Left renal cortex interstitium (tissue), 4 donors: ENCODE data around the gene LHPP. TPM values are rescaled to one million over a fixed set of nuclear protein-coding genes. Genes with fewer than 3 reads are reported as not detected.
"Not testable (repeated sequence)": the region's sequence is repeated elsewhere in the genome, so short reads cannot be mapped to it uniquely, and the experiment has no call there.

Experiments used
- DNase-seq, 4 donors: peaks; one replicate each; pipeline ENCODE4 v3.0.0-alpha.2; 2013; ENCODE audit warnings: low read depth in 4 of 4, low spot score in 2 of 4, missing footprints in 1 of 4
- polyA plus RNA-seq, 4 donors: library from polyadenylated mRNA; unstranded; fragments of 120-200 nt; gene quantifications; one replicate each; pipeline ENCODE4 v1.2.1, GENCODE V29; 2013; ENCODE audit not compliant: insufficient read length in 4 of 4

Gene LHPP
- polyA plus RNA-seq, 4 donors: 18.7 to 26.4 (median 22.0) TPM

GRCh38 chr10:124534231-124534798 is 72.7 kb downstream of the LHPP start:
- DNase-seq: no peak

DNA sequence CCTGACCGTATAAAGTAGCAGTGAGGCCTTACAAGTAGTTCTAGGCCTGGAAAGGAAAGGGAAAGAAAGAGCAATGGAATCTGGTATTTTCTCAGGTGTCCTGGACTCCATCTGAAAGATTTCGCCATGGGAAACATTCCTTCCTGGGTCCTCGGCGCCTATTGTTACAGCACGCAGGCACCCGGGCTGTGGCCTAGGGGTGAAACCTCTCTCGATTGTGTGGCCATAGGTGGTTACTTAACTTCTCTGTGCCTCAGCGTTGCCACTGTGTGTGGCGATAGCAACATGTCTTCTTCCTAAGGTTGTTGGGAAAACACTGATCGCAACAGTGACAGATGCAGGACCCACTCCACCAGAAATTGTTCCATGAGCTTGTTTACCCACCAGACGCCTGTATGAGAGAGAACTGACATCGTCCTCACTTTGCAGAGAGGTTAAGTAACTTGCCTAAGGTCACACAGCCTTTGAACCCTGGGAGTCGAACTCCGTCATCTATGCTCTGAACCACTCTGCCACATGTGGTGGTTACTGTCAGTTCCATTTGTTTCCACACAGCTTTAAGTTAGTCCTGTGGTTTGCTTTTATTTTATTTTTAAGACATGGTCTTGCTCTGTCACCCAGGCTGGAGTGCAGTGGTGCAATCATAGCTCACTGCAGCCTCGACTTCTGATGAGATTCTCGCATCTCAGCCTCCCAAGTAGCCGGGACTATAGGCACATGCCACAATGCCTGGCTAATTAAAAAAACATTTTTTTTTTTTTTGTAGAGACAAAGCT is 73.4 kb downstream of the LHPP start:
- no peak for DNase-seq

DNA sequence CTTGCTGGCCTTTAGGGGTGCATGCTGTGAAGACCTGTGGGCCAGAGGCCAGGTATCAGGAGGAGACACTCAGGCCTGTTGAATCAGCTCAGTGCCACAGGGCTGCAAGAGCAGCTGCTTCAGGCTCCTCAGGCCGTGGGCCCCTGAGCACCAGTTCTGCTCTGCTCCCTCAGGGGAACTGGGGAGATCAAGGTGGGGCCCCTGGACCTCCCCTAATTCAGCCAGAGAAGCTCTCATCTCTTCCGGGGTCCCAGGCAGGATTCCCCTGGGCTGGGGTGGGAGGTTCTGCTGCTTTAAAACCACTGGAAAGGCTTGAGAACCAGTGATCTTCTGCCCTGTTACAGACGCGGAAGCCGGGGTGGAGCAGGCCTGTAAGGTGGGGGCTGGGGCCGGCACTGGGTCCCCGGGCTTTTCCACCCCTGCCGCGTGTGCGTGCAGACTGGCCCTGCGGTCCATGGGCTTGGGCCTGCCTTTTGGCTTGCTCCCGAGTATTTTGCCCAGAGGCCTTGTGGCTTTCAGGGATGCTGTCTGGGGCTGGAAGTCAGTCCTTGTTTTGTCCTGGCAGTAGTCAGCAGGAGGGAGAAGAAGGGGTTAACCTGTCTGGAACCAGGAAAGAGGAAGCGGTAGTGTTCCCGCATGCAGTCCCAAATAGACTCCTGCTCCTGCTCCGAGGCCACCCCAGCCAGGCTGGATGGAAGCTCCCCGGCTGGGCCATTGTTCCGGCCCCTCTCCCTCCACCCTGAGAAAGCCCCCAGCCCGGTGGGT is 74.3 kb downstream of the LHPP start:
- no peak for DNase-seq

GRCh38 chr10:124536496-124537050 is 75.0 kb downstream of the LHPP start:
- DNase-seq: no peak

DNA sequence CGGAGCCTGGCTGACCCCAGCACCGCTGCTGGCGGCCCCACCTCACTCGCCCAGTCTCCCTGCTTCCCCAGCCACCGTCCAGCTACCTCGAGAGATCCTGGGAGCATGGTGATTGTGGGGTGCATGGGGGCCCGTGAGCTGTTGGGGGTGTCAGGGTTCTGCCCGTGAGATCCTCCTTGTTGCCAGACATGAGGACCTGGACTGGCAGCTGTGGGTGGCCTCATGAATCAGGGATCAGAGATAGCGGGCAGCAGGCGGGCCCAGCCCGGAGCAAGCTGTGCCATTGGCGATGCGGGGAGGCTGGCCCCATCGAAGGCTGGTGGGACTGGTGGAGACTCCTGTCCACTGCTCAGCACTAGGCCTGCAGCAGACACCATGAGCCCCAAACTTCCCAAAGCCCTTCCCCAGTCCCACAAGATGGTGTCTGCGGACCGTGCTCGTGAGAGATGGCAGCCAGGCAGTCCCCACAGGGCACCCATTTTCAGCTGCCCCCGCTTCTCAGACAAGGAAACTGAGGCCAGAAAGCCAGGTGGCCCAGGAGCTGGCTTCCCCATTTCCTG is 75.6 kb downstream of the LHPP start:
- DNase-seq: no peak

DNA sequence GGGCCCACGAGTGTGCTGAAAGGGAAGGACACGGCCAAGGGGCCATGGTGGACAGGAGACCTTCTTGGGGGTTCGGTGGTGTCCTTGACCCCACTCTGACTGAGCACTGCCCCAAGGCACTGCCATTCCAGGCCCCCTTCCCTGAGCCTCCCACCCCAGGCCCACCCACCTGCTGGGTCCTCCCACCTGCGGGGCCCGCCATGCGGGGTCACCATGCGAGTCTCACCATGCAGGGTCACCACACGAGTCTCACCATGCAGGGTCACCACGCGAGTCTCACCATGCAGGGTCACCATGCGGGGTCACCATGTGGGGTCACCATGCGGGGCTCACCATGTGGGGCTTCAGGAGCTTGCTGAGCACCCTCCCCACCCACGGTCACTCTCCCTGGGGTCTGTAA is 76.3 kb downstream of the LHPP start:
- DNase-seq: no peak

DNA sequence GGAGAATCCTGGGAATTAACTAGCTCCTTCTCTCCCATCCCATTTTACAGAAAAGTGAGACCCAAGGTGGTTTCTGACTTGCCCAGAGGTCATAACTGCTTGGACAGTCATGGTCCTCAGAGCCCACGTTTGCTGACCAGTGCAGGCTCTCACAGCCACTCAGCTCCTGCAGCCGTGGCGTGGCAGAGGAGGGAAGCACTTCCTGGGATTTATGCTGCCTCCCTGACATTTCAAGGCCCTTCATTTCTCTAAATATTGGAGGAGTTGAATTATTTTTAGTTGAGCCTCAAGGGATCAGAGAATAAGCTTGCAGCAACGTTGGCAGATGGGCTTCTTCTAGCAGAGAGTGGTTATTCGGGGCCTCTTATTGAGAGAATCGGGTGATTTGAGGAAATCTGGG is 77.1 kb downstream of the LHPP start:
- DNase-seq: no peak

DNA sequence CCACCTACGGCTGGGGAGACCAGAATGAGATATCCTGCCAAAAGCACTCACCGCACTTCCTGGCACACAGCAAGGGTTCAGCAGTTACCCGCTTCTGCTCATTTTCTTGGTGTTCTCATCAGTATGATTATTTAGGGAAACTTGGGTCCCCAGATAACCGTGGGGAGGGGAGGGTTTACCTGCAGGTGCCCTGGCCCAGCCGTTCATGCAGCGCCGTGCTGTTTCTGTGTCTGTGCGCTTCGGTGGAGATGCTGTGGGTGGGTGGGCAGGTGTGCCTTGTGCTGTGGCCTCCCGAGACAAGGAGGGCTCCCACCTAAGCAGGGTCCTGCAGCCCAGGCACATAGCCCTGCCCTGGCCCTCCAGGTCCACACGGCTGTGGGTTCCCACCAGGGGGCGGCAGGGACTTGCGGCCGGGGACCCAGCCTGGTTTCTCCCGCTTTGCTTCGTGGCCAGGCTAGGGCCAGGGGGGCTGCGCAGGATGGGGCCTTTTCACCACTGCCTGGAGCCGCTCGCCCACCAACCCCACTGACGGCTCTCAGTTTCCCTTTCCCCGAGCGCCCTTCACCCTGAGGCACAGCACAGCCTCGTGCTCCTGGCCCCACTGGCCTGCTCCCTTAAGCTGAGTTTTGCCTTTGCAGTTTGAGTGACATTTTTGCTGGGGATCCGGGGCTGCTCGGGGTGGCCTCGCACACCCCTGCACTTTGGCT is 78.5 kb downstream of the LHPP start:
- no peak for DNase-seq

GRCh38 chr10:124541076-124541903 is 79.7 kb downstream of the LHPP start:
- no peak for DNase-seq

DNA sequence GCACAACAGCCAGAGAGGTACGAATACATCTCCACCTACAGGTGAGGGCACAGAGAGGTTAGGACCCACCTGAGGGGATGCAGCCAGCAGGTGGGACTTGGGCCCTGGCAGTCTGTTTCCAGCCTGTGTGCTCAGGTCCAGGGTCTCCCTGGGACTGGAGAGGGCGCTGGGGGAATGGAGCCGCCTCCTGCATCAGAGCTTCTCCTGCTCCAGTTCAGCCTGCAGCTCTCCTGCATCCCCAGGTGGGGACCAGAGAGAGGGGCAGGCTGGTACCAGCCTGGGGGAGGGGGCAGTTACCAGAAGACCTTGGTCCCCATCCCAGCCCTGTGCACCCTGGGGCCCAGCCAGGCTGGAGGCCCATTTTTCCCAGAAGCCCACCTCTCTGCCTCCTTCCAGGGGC is 80.7 kb downstream of the LHPP start:
- DNase-seq: no peak

- DNase-seq: no peak
Measured at GRCh38 chr10:124543146-124543545, 81.5 kb downstream of the LHPP start.

DNA sequence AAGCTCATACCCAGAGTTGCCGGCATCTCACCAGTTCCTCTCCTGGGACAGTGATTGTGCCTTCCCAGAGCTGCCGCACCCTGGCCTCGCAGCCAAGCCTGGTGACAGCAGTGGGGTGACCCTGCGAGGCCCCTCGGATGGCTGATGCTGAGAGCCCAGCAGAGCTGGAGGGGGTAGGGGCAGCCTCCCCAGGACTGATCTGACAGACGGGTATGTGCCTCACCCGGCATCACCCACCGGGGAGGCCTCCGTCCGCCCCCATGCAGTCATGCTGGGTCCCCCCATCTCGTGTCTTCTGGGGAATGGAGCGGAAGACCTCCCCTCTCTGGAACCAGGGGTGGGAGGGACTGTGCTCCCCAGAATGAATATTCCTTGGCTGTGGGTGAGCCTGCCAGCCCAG is 82.3 kb downstream of the LHPP start:
- no peak for DNase-seq

- DNase-seq: no peak
Measured at GRCh38 chr10:124544711-124545110, 83.1 kb downstream of the LHPP start.

DNA sequence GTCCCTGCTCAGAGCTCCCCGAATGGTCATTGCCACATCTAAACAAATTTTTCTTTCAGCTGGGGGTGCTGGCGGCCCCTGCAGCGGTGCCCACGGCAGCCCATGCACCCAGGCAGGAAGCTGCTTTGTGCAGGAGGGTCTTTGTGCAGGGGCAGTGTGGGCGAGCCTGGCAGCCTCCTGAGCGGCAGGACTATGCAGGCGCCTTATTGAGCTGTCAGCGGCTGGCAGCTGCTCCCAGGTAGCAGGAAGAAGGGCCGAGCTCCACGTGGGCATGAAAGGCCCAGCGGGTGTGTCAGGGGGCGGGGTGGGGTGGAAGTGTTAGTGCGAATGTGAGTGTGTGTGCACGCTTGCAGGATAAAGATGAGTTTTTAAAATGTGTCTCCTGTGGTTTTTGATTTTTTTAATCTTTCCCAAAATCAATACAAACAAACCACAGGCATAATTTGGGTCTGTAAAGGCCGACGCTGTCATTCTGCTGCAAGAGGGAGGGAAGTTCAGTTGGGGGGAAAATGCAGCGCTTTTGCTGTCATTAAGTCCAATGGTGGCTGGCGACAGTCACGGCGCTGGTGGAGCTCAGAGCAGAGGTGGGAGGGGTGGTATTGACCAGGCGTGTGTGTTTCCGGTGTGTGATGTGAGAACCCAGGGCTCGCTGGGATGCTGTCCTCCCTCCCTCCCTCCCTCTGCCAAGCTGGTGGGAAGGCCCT is 83.9 kb downstream of the LHPP start:
- no peak for DNase-seq

GRCh38 chr10:124546055-124546369 is 84.4 kb downstream of the LHPP start:
- no peak for DNase-seq

DNA sequence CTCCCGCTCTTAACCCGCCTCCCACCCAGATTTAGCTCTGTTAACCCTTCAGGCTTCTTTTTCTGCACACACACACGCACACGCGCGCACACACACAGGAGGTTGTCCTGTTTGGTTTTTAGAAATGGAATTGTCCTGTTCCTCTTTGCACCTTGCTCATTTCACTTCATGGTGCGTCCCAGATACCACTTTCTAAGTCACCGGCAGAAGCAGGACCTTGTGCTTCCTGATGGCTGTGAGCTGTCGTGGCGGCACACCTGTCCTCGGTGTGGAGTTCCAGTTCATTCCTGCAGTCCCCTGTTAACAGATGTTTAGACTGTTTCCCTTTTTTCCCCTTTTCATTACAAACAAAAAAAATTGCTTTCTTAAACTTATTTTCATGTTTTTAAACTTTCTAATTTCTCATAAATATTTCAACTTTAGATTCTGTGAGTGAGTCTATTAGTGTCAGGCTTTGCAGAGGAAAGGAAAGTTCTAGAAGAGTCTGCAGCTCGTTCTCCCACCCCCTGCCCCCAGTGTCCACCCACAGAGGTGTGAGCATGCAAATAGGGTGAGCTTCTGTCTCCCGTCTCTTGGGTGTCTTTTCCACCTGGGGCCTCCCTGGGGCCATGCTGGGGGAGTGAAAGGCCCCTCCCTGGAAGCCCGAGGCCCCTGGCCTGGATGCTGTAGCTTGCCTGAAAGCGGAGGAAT is 85.5 kb downstream of the LHPP start:
- DNase-seq: no peak

DNA sequence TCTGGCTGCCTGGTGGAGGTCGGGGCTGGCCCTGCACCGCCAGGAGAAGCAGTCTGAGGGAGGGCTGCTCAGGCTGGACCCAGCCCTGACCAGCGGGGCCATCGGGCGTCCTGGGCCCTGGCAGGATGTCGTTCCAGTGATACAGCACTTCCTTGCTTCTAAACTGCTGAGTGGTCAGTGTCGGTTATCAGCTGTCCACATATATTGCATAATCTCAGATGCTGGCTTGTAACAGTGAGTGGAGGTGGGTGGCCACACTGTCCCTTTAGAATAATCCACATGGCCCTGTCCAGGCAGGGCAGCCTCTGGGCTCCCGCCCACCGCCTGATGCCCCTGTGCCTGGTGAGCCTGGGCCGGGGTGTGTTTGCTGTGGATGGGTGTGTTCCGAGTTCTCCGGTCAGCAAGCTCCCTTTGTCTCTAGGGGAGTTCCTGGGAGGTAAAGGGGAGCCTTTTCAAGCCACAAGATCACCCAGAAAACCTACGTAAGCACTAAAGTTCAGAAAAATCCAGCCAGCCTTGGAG is 86.1 kb downstream of the LHPP start:
- DNase-seq: no peak

DNA sequence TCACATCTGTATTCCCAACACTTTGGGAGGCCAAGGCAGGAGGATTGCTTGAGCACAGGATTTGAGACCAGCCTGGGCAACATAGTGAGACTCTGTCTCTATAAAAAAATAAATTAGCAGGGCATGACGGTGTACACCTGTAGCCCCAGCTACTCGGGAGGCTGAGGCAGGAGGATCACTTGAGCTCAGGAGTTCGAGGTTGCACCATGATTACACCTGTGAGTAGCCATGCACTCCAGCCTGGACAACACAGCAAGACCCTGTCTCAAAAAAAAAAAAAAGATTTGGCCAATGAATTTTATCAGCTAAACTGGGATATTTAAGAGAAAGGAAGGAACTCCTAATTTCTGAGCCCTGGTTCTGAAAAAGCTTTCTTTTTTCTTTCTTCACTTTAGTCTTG is 87.5 kb downstream of the LHPP start:
- DNase-seq: not testable (repeated sequence)
